AG10803 (cell line): ENCODE data around the gene PDZD2.

Experiments used
- DNase-seq: peaks from one replicate; pipeline ENCODE4 v3.0.0; 2010; ENCODE audit warnings: low read depth
- H3K4me3 ChIP-seq: 2 replicates; pipeline ENCODE4 v1.5.1; 2011; ENCODE audit warnings: mild to moderate bottlenecking, low read length, control low read depth
- TF ChIP-seq, protein P1 (sequence below): conservative IDR thresholded peaks from 2 replicates; pipeline ENCODE4 v1.5.1; 2011; ENCODE audit warnings: mild to moderate bottlenecking, low read length, control low read depth, inconsistent platforms

Gene PDZD2

DNA sequence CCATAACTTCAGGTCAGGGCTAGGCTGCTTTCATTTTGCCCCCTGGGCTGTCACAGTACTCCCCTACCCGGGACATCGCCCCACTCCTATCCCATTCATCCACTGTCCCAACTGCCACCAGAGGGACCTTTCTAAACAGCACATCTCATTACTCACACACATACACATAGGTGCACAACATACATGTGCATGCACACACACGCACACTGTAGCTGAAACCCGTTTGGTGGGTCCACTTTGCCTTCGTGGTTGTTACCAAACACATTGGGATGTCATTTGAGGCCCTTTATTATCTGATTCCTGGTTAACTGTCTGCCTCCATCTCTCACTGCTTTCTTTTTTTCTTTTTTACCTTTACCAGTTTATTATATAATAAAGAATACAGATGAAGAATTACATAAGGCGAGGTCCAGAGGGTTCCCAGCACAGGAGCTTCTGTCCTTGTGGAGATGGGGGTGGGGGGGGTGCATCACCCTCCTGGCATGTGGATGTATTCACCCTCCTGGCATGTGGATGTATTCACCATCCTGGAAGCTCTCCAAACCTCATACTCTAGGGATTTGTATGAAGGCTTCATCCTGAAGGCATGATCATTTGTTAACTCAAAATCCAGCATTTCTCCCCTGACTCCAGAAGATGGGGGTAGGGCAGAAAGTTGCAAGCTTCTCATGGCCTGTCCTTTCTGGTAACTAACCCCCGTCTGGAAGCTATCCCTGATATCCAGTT is 349.2 kb downstream of the PDZD2 start:
- no peak overlapping the region for H3K4me3 ChIP-seq
- DNase-seq = peak; percentile 99
- TF ChIP-seq, protein P1, sequence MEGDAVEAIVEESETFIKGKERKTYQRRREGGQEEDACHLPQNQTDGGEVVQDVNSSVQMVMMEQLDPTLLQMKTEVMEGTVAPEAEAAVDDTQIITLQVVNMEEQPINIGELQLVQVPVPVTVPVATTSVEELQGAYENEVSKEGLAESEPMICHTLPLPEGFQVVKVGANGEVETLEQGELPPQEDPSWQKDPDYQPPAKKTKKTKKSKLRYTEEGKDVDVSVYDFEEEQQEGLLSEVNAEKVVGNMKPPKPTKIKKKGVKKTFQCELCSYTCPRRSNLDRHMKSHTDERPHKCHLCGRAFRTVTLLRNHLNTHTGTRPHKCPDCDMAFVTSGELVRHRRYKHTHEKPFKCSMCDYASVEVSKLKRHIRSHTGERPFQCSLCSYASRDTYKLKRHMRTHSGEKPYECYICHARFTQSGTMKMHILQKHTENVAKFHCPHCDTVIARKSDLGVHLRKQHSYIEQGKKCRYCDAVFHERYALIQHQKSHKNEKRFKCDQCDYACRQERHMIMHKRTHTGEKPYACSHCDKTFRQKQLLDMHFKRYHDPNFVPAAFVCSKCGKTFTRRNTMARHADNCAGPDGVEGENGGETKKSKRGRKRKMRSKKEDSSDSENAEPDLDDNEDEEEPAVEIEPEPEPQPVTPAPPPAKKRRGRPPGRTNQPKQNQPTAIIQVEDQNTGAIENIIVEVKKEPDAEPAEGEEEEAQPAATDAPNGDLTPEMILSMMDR = no peak

DNA sequence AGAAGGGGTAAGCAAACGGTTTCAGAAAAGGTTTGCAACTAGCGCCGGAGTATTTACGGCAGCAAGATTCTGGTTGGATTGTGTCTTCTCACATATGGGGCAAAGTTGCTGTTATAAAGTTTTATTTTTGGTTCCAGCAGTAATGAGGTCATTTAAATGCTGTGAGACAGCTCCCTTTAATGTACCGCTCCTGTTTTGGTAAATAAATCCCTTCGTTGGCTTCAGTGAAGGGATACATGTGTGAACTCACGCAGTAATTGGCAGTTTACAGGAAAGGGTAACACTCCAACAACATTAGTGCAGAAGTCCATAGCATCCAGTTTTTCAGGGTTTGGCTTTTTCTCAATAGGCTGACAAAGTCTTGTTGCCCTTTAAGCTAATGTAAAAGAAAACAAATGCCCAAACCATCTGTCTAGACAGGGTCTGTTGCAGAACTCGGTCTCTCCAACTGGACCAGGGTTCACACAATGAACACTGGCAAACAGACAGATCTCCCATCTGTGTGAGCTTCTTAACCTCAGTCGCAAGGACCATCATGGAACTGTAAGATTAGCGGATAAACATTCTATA is 351.2 kb downstream of the PDZD2 start:
- DNase-seq = peak; percentile 65
- TF ChIP-seq, protein P1 = no peak

DNA sequence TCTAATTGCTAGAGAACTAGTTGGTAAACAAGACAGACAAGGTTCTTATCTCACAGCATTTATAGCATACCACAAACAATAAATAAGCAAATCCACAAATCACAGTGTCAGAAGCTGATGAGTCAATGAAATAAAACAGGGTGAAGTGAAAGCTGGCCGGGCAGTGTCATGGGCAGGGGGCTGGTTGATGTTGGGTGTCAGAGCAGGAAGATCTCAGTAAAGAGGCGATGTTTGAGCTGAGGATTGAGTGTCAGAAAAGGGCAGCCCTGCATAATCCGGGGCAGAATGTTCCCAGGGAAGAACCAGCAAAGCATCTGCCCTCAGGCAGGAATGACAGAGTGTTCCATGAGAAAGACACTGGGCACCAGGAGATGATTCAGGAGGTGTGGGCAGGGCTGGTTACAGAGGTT is 351.8 kb downstream of the PDZD2 start:
- DNase-seq = peak; percentile 20
- TF ChIP-seq, protein P1 = no peak
- H3K4me3 ChIP-seq = no peak overlapping the region

More for the DNA sequence above, 351.2 kb downstream of the PDZD2 start:
- H3K4me3 ChIP-seq = no peak overlapping the region

DNA sequence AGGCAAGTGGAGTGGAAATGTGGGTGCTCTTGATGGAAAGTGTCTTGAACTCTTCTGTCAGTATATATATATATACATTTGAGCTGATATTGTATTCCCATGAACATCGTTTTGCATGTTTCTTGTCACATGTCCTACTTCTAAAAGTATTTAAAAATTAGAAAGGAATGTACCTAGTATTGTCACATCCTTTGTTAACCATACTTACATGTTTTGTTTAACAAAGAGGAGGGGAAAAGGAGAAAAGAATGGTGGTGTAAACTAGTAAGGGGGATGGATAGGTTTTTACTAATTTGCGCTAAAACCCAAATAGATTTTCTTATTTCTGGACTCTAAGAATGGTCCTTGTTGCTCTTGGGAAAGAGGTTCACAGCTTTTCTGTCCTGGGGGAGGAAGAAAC is 353.4 kb downstream of the PDZD2 start:
- H3K4me3 ChIP-seq = no peak overlapping the region
- no peak for DNase-seq
- TF ChIP-seq, protein P1 = no peak

DNA sequence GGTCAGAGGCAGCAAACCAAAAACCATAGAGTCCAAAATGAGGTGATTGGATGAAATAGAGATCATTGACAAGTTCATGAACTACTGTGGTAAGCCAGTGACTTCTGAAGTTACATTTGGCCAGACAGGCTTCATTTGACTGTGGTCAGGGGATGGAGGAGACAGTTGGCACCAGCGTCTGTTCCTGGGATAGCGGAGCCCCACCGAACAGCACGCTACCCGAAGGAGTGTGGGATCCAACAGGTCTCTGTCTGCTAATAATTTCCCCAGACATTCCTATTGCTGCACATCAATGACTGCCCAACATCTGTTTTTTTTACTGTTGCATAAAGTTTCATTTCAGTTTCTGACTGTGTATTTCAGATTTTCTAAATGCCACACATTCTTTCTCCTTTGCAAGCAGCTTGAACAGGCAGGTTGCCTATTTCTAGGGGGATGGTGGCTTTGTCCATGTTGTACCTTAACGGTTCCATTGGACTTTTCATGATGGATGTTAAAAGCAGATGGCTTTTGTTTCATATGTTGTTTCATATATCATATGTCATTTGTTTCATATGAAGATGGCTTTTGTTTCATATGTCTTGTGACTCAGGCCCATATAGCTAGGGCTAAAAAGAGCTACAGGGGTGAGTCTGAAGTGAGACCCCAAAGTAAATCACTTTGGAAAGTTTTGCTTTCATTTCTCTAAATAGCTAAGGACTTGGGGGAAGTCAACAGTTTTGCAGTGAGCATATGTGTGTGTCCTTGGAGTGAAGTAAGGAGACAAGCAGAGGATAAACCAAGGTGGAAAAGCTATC is 354.4 kb downstream of the PDZD2 start:
- peak; percentile 98 for DNase-seq
- TF ChIP-seq, protein P1 = no peak
- no peak overlapping the region for H3K4me3 ChIP-seq

DNA sequence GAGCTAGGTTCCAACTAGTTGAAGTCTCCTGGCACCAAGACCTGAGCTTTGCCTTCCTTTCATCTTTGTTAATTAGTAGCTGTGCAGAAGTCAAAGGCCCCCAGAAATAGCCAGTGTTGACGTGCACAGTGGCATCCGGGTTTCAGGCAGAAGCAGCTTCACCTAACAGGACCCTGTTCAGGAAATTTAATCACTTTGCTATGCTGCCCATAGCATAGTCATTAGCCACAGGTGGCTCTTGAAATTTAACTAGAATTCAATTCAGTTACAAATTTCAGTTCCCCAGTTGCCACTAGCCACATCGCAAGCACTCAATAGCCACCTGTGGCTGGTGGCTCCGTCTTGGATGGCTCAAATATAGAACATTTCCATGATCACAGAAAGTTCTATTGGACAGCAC is 356.1 kb downstream of the PDZD2 start:
- no peak overlapping the region for H3K4me3 ChIP-seq
- TF ChIP-seq, protein P1 = no peak
- DNase-seq = no peak

DNA sequence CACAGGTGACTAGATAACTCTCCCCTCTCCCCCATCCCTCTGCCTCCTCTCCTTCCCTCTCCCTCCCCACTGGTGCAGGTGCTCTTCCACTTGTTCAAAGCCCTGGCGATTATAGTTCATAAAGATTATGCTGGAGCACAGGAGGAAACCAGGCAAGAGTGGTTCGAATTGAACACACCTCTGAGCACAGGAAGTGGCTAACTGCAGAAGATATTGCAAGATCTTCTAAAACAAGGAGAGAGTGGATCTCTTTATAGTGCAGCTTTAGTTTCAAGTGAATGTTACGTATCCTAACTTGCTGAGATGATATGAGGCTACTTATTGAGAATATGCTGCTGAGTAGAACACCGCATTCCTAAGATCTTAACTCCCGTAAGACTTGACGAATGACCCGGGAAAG is 356.8 kb downstream of the PDZD2 start:
- H3K4me3 ChIP-seq = no peak overlapping the region
- TF ChIP-seq, protein P1 = no peak
- no peak for DNase-seq
